Left renal pelvis (tissue), 4 donors: ENCODE data around the gene CYFIP2. TPM values are rescaled to one million over a fixed set of nuclear protein-coding genes. Genes with fewer than 3 reads are reported as not detected.
A peak's percentile ranks its signal among the peaks of the same experiment; 100 is the strongest.
"Not testable (repeated sequence)": the region's sequence is repeated elsewhere in the genome, so short reads cannot be mapped to it uniquely, and the experiment has no call there.

Experiments used
- DNase-seq, 4 donors: peaks; one replicate each; pipeline ENCODE4 v3.0.0-alpha.2; 2013; ENCODE audit warnings: low read depth in 4 of 4, low spot score in 3 of 4
- polyA plus RNA-seq, 4 donors: library from polyadenylated mRNA; unstranded; fragments of 120-200 nt; gene quantifications; one replicate each; pipeline ENCODE4 v1.2.1, GENCODE V29; 2013; ENCODE audit not compliant: insufficient read length in 4 of 4

The CYFIP2 gene
- 100 to 1,000 TPM in 3 of 4 donors, 10 to 100 TPM in 1; 10.9 to 131 (median 125) TPM for polyA plus RNA-seq

GRCh38 chr5:157265714-157266285 is at the start of gene CYFIP2:
TSS of gene CYFIP2 (plus strand) at chr5:157266123. CDS start at chr5:157285362, 19,239 bp downstream.
- peak in 1 of 4 donors; percentile 55 for DNase-seq

DNA sequence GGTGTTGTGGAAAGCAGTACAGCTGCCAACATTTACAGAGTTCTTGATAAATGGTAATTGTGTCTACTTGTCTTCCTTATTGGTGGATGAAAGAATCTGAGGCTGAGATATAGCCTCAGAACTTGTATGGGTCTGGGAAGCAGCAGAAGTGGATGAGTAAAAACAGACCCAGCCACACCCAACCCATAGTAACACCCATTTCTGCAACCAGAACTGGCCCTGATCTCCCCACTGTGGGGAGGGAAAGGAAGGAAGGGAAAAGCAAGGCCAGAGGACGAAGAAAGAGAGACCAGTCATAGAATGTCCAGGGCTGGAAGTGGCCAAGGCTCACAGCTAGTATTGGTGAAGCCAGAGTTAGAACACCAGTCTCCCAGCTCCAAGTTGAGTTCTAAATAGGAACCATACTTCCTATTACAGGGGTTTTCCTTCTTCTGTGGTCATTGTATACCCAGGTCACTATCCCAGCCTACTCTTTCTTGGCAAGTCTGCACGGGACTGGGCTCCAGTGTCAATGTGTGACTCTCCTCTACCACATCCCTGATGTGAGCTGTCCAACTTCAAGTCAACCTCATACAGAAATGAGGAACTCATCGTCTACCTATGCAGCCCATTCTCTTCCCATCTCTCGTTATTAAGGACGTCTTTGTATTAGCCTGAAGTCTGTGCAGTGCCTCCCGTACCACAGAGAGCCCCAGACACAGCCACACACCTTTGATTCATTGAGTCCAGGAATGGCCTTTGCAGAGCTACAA is 49.4 kb upstream of the CYFIP2 start:
- DNase-seq: no peak

DNA sequence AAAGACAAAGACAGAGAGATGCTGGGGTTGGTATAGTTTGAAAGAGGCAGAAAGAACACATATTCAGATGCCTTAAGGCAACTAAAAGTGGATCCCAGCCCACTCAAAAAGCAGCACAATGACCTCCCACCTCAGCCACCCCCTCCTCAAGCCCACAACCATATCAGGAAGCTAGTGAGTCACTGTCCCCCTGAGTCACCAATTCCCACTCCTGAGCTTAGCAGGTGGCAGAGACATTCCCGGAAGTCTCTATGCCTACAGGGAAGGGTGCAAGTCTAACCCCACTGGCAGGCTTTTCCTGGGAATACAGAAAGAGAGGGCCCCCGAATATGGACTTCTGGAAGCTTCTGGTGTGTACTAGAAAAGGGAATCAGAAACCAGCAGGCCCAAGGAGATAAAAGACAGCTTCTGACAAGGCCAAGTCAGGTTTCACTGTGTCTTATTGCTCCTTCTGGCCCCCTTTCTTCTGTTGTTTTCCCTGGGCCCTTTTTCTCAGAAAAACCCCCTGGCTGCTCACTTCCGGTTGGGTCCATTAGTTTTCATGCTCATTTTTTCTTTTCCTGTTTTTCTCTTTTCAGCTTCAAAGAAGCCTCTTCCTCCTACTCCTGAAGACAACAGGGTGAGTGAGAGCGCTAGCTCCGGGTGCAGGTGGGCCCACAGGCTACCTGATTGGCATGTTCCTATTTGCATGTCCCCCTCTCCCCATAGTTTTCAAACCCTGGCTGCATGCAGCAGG is 48.5 kb upstream of the CYFIP2 start:
- DNase-seq: no peak

GRCh38 chr5:157219491-157220271 is 46.2 kb upstream of the CYFIP2 start:
- no peak for DNase-seq

GRCh38 chr5:157221959-157222358 is 44.0 kb upstream of the CYFIP2 start:
- DNase-seq: no peak

DNA sequence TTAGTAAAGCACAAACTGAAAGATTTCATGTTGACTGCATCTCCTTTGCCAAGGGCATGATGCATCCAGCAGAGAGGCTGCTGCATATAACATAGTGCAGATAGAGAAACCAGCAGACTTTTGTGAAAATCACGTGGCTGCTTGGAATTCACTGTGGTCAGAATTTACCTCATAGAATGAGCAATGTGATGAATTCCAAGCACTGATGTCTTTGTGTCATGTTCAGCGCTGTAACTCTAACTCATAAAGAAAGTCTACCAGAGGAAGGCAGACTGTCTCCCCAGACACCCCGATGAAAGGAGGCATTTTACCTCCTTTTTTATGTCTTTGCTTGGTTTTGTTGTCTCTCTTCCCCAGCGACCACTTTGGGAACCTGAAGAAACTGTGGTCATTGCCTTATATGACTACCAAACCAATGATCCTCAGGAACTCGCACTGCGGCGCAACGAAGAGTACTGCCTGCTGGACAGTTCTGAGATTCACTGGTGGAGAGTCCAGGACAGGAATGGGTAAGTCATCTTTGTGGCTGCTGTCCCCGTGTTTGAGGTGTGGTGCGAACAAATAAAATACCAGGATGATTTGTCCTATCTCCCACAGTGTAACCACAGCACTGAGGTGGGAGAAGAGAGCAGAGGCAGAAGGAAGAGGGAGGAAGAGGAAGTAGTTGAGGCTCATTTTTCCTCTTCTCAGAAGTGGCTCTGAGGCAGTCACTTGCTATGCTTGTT is 43.3 kb upstream of the CYFIP2 start:
- DNase-seq: no peak

GRCh38 chr5:157225469-157226422 is 40.2 kb upstream of the CYFIP2 start:
- DNase-seq: no peak

GRCh38 chr5:157230610-157231009 is 35.3 kb upstream of the CYFIP2 start:
- no peak for DNase-seq

GRCh38 chr5:157232706-157233105 is 33.2 kb upstream of the CYFIP2 start:
- DNase-seq: no peak

DNA sequence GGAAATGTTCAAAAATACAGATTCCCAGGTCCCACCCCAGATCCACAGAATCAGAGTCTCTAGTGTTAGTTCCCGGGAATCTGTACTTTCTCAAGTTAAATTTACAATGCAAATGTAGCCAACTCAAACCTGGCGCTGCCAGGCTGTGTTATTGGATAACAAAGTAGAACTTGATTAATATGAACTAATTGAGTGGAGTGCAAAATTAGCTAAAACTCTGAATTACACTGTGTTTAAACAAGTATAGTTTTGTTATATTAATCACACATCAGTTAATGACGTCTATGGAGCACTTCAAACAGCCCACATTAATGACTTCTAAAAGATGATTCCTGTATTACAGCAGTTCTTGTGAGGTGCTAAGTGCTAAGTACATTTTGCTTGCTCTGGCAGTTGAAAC is 32.4 kb upstream of the CYFIP2 start:
- no peak for DNase-seq

DNA sequence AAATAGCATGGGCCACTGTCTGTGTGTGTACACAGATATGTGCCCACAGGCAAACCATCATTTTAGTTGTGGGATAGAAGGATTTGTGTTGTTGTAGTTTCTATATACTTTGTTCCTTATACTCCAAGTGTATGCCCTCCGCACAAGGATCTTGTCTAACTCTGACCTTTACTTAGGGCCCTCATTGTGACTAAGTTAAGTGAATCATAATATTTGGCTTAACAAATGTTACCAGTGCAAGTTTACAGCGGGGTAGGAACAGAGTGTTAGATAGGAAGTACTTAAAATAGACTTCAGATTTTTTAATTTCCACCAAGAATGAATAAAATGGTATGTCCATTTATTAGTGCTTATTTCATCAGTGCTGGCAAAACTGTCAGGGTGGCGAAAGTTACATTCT is 29.5 kb upstream of the CYFIP2 start:
- no peak for DNase-seq

DNA sequence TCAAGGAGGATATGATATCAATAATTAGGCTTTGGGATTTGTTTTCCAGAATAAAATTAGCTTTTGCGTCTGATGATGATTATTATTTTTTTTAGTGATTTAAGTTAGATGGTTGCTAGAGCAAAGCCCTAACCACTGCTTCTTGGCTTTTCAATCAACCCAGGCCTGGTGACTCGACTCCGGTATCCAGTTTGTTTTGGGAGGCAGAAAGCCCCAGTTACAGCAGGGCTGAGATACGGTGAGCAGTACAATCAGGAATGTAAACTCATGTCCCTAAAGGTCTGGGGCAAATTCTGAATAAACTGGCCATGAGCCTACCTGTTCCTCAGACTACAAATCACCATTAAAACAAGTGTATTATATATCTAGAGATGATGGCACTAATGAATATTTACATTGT is 24.4 kb upstream of the CYFIP2 start:
- DNase-seq: no peak

DNA sequence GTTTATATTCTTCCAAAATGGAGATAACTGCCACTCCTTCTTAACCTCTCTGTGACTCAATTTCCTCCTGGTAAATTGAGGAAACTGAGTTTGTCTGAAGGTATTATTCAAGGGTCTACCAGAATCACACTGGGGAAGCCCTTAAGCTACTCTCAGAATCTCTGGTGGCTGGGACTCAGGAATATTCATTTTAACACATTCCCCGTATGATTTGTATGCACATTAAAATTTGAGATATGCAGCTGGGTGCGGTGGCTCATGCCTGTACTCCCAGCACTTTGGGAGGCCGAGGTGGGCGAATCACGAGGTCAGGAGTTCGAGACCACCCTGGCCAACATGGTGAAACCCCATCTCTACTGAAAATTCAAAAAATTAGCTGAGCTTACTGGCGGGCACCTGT is 21.2 kb upstream of the CYFIP2 start:
- DNase-seq: not testable (repeated sequence)

GRCh38 chr5:157245476-157245875 is 20.4 kb upstream of the CYFIP2 start:
- no peak for DNase-seq

- DNase-seq: no peak
These were observed 20.0 kb upstream of the CYFIP2 start for GRCh38 chr5:157245886-157246285.

DNA sequence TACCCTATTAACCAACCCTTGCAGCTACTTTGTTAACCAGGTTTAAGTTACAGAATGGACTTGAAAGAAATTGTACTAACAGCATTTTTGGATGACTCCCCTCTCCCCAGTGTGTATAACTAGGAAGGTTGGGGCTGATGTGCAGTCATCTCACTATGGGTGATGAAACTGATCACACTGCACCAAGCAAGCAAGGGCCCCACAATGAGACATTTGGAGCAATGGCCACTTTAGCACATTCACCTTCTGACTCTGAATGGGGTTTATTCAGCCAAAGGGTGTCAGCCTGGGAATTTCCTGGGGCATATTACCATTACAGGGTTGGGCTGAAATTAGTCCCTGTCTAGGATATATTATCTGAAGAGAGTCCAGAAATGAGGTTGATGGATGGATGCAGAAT is 18.7 kb upstream of the CYFIP2 start:
- DNase-seq: no peak

GRCh38 chr5:157248821-157249470 is 17.0 kb upstream of the CYFIP2 start:
- no peak for DNase-seq

DNA sequence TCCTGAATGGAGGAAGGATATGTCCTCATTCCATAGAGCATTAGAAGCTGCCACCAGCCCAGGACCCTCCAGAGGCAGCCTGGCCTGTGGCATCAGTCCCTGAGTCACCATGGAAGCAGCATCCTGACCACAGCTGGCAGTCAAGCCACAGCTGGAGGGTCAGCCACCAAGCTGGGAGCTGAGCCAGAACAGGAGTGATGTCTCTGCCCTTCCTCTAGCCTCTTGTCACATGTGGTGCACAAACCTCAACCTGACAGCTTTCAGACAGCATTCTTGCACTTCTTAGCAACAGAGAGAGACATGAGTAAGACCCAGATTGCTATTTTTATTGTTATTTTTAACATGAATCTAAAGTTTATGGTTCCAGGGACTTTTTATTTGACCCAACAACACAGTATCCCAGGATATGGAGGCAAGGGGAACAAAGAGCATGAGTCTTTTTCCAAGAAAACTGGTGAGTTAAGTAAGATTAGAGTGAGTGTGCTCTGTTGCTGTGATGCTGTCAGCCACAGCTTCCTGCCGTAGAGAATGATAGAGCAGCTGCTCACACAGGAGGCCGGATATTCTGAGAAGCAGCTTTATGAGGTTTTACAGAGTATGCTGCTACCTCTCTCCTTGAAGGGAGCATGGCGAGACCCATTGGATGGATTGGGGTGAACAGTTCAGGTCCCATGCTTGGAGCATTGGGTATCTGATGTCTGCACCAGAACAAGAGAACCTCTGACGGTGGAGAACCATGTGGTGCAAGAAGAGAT is 13.0 kb upstream of the CYFIP2 start:
- DNase-seq: no peak
